Aorta (tissue), 5 donors: Measurements from ENCODE around the gene CYP11A1. TPM values are rescaled to one million over a fixed set of nuclear protein-coding genes. Genes with fewer than 3 reads are reported as not detected.

Experiments
- ATAC-seq: fragments of 200-7000 bp; cut with Tn5 transposase; one replicate; pipeline ENCODE4 v1.9.1; 2022; ENCODE audit warnings: moderate library complexity; ENCODE audit not compliant: low FRiP score
- DNase-seq, 2 donors: peaks; one replicate each; pipeline ENCODE4 v3.0.0-alpha.2; 2020
- H3K27ac ChIP-seq, 2 donors: one replicate each; pipeline ENCODE4 v1.5.1; 2013; ENCODE audit warnings: low read length in 2 of 2, mild to moderate bottlenecking in 2 of 2, moderate library complexity in 2 of 2, control low read depth in 1 of 2, inconsistent platforms in 1 of 2, low read depth in 1 of 2
- H3K27me3 ChIP-seq, 2 donors: one replicate each; pipeline ENCODE4 v1.6.1; 2013; ENCODE audit warnings: control low read depth in 1 of 2, low read length in 1 of 2, mild to moderate bottlenecking in 1 of 2, moderate library complexity in 1 of 2; ENCODE audit not compliant: insufficient read depth in 2 of 2, control insufficient read depth in 1 of 2
- H3K36me3 ChIP-seq, 2 donors: one replicate each; pipeline ENCODE4 v1.6.1; 2013; ENCODE audit warnings: control low read depth in 1 of 2, low read length in 1 of 2, mild to moderate bottlenecking in 1 of 2; ENCODE audit not compliant: insufficient read depth in 2 of 2, control insufficient read depth in 1 of 2
- H3K4me1 ChIP-seq, 2 donors: one replicate each; pipeline ENCODE4 v1.6.1; 2013; ENCODE audit warnings: low read length in 2 of 2, control low read depth in 1 of 2, mild to moderate bottlenecking in 1 of 2, moderate library complexity in 1 of 2; ENCODE audit not compliant: insufficient read depth in 2 of 2, control insufficient read depth in 1 of 2
- H3K4me3 ChIP-seq, 2 donors: one replicate each; pipeline ENCODE4 v1.5.1; 2013; ENCODE audit warnings: low read length in 2 of 2, control low read depth in 1 of 2, mild to moderate bottlenecking in 1 of 2
- H3K9me3 ChIP-seq: one replicate; pipeline ENCODE4 v1.6.1; 2013; ENCODE audit warnings: mild to moderate bottlenecking, low read length; ENCODE audit not compliant: control insufficient read depth
- whole genome bisulfite sequencing, 2 donors: extraction: QIAGEN DNeasy Blood & Tissue Kit; methylation state at CpG; one replicate each; pipeline ENCODE4 v1.1.7; 2013; 5-methylcytosine and 5-hydroxymethylcytosine counted together
- intact Hi-C, 2 donors: fragments of 100-400 bp; cut with DNase I; formaldehyde crosslinking; loops; one replicate each; pipeline versions ENCODE4 v1.14.2 to v1.15.0; 2022
- polyA plus RNA-seq, 2 donors: library from polyadenylated mRNA; stranded (reverse); fragments of 200-250 nt; gene quantifications; one replicate each; pipeline ENCODE4 v1.2.3, GENCODE V29; 2013
- total RNA-seq, 2 donors: library from RNA; stranded (reverse); fragmentation: NEBNext Ultra II Directional; extraction: Animal tissue kit (Norgen Biotek cat#: 25700); gene quantifications; one replicate each; pipeline ENCODE4 v1.2.1, GENCODE V29; 2021
- donor health status: healthy with polysubstance abuse.
- donor health status: Bipolar disorder and iron deficiency.
- donor health status: DM: no; HTN: no; CAD: no.
- donor health status: DM: no; HTN: no; CAD: no.
- donor health status: DM: yes; HTN: yes; CAD: no.

Gene CYP11A1
- total and polyA plus RNA-seq, 4 donors: 0.10 to 1.5 (median 1.3) TPM; not detected in 1

DNA sequence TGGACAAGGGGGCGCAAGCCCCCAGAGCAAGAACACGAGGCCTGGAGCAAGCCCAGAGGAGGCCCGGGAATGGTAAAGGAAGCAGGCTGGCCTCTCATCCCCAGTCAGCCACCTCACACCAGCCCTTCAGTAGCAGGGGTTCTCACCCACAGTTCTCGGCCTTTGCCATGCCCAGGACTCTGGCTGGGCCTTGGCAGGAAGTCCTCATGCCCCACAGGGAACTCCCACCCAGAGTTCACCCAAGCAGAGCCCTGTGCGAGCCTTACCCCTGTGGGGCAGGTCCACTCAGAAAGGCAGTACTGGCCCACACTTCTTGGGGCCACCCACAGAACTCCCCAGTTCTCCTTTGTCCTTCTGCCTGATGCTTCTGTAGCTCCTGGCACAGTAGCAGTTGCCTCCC lies 30.3 kb downstream of the CYP11A1 start:
- 88 to 91% methylated on average over 5 of the region's 5 CpGs for WGBS, 2 donors
- H3K4me1 ChIP-seq: no peaks in the 10 kb centered on the region
- H3K27me3 ChIP-seq: no peaks in the 10 kb centered on the region
- no peak overlapping the region for H3K27ac ChIP-seq
- no peaks in the 10 kb centered on the region for H3K9me3 ChIP-seq
- intact Hi-C loops: no loop called here
- DNase-seq (peak in 1 of 2 donors; percentile 31), ATAC-seq (no peak)
- no peaks in the 10 kb centered on the region for H3K36me3 ChIP-seq
- H3K4me3 ChIP-seq: no peak overlapping the region

DNA sequence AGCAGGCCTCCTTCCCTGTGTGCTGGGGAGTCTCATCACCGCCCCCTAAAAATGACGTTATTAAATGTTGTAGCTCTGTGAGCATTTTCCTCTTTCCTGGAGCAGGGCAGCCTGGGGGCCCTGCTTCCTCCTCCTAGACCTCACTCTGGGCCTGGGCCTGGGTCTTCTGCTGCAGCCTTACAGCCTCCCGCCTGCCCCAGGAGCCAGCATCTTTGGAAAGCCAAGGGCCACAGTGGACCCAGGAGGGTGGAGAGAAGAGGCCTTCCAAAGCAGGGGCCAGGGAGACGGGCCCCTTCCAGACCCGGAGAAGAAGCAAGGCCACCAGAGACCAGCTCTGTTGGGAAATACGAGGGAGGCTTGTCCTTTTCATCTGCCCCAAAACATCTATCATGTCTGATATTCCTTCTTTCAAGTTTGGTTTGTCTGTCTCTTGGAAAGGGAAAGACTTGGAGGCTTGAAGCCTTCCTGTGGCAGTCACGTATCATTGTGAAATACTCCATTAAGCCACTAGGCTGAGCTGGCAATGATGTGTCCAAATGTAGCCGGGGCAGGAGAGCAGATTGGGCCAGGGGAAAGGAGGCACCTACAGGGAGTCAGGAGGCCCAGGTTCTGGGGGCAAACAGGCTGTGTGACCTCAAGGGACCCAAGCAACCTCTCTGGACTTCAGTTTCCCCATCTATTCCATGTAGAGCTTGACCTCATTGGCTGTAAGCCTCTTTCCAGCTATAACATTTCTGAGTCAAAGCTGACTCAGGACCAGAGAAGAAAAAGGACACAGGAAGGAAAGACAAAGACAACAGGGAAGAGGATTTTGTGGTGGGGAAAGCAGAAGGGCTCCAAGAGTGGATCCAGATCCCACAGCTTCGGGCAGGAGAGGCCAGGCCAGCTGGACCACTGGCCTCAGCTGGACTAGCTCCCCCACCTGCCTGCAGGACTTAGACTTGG lies 31.1 kb downstream of the CYP11A1 start:
- Histone ChIP-seq H3K27ac (no peak overlapping the region), H3K27me3 (no peaks in the 10 kb centered on the region), H3K4me3 (no peak overlapping the region), H3K9me3 (no peaks in the 10 kb centered on the region), H3K4me1 (no peaks in the 10 kb centered on the region), H3K36me3 (no peaks in the 10 kb centered on the region)
- intact Hi-C loops: no loop called here
- WGBS, 2 donors: 83 to 90% methylated on average over 9 of the region's 9 CpGs
- no peak for ATAC-seq
- peak in 1 of 2 donors; percentile 27 for DNase-seq

DNA sequence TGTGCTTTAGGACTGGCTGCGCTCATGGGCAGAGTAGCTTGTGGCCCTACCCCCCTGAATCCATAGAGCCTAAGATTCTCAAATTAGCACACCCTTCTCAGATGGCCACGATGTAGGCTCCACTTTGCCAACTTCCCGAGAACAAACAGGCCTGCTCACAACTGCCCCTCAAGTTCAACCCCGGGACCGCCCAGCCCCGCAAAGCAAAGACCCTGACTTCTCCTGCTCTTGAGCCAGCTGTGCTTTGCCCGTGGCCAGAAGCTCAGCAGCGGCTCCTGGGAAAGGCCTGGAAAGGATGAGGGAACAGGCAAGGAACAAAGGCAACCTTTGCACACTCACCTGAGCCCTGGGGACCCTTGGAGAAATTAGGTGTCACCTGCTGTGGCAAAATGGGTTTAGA lies 32.0 kb downstream of the CYP11A1 start:
- intact Hi-C loops: no loop called here
- no peaks in the 10 kb centered on the region for H3K27me3 ChIP-seq
- ATAC-seq: no peak
- no peaks in the 10 kb centered on the region for H3K9me3 ChIP-seq
- H3K4me3 ChIP-seq: no peak overlapping the region
- H3K27ac ChIP-seq: no peak overlapping the region
- H3K4me1 ChIP-seq: no peaks in the 10 kb centered on the region
- DNase-seq: peak in 1 of 2 donors; percentile 16
- 88% methylated on average over 8 of the region's 8 CpGs for WGBS, 2 donors
- H3K36me3 ChIP-seq: no peaks in the 10 kb centered on the region

DNA sequence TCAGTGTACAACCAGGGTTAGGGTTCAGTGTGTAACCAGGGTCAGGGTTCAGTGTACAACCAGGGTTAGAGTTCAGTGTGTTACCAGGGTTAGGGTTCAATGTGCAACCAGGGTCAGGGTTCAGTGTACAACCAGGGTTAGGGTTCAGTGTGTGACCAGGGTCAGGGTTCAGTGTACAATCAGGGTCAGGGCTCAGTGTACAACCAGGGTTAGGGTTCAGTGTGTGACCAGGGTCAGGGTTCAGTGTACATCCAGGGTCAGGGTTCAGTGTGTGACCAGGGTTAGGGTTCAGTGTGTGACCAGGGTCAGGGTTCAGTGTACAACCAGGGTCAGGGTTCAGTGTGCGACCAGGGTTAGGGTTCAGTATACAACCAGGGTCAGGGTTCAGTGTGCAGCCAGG lies 33.3 kb downstream of the CYP11A1 start:
- Histone ChIP-seq H3K36me3 (no peaks in the 10 kb centered on the region), H3K27me3 (no peaks in the 10 kb centered on the region), H3K27ac (no peak overlapping the region), H3K4me3 (no peak overlapping the region), H3K4me1 (no peaks in the 10 kb centered on the region), H3K9me3 (no peaks in the 10 kb centered on the region)
- DNase-seq (no peak), ATAC-seq (no peak)
- intact Hi-C loops: no loop called here
- 92 to 96% methylated on average over 1 of the region's 1 CpG for WGBS, 2 donors

DNA sequence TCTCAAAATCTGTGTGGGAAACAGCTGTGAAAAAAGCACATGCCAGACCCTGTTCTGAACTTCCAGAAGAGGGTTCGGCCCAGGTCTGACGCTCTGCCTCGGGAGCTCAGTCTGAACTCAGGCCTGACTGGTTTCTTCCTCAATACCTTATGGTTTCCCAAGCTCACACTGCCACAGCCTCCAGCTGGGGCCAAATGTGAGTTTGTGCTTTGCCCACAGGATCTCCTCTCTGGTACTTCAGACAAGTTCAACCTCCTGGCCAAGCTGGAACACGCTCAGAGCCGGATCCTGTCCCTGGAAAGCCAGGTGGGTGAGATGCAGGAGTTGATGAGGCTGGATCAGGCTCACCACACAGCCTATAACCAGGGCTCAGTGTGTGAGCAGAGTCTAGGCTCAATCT lies 33.8 kb downstream of the CYP11A1 start:
- Histone ChIP-seq H3K9me3 (no peaks in the 10 kb centered on the region), H3K4me3 (no peak overlapping the region), H3K4me1 (no peaks in the 10 kb centered on the region), H3K27me3 (no peaks in the 10 kb centered on the region), H3K27ac (no peak overlapping the region), H3K36me3 (no peaks in the 10 kb centered on the region)
- no peak for ATAC-seq
- WGBS, 2 donors: 81 to 82% methylated on average over 5 of the region's 5 CpGs
- DNase-seq: peak; percentile 27 to 69
- intact Hi-C loops: no loop called here

DNA sequence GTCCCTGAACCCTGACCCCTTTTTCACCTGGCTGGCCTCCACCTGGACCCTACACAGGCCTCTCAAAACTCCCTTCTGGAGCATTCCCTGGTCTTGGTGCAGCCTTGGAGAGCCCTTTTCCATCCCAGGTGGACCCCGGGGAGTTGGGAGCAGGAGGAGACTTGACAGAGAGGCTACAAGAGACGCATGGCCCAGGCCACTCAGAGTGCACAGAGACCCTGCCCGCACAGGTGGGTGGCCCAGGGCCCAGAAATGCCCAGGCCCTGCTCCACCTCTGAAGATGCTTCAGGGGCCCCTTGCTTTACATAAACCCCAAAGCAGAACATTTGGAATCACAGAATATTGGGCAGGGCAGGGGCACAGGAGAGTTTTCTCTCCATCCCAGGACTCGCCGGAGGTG lies 34.4 kb downstream of the CYP11A1 start:
- DNase-seq (peak; percentile 26 to 55), ATAC-seq (no peak)

DNA sequence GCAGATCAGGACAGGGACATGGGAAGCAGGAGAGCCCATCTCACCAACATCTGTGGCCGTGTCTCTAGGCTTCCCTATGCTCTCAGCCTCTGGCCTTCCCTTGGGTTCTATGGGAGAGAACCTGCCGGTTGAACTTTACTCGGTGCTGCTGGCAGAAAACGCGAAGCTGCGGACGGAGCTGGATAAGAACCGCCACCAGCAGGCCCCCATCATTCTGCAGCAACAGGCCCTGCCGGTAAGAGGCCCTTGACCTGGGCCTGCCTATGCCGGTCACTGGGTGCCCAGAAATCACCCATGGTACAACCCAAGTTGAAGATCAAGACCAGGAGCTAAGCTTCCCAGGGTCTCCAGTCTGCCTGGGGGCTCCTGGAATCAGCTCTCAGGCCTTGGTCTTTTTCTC lies 34.8 kb downstream of the CYP11A1 start:
- DNase-seq (peak; percentile 9 to 56), ATAC-seq (no peak)
- Histone ChIP-seq H3K4me3 (no peak overlapping the region), H3K4me1 (no peaks in the 10 kb centered on the region), H3K27me3 (no peaks in the 10 kb centered on the region), H3K36me3 (no peaks in the 10 kb centered on the region), H3K27ac (no peak overlapping the region), H3K9me3 (no peaks in the 10 kb centered on the region)
- 91 to 94% methylated on average over 10 of the region's 10 CpGs for WGBS, 2 donors
- intact Hi-C loops: no loop called here

More for the DNA sequence above, 34.4 kb downstream of the CYP11A1 start:
- H3K27me3 ChIP-seq: no peaks in the 10 kb centered on the region
- H3K4me1 ChIP-seq: no peaks in the 10 kb centered on the region
- H3K4me3 ChIP-seq: no peak overlapping the region
- WGBS, 2 donors: 93 to 96% methylated on average over 5 of the region's 5 CpGs
- intact Hi-C loops: no loop called here
- H3K27ac ChIP-seq: no peak overlapping the region
- no peaks in the 10 kb centered on the region for H3K36me3 ChIP-seq
- no peaks in the 10 kb centered on the region for H3K9me3 ChIP-seq

DNA sequence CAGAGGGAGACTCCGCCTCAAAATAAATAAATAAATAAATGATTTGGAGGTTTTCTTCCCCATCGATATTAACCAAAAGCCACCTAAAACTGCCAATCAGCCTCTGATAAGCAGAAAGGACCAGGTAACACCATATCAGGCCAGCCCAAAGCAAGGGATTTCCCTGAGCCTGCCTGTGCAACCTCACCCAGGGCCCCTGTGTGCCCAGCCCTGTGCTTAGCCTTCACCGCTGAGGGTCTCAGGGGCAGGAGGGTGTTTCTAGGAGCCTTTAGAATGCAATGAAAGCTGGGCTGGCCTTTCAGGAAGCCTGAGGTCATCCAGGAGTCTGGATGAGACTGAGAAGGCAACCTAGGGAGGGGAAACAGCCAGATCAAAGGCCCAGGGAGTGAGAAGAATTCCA lies 35.4 kb downstream of the CYP11A1 start:
- Histone ChIP-seq H3K4me3 (no peak overlapping the region), H3K27me3 (no peaks in the 10 kb centered on the region), H3K27ac (no peak overlapping the region), H3K36me3 (no peaks in the 10 kb centered on the region), H3K9me3 (no peaks in the 10 kb centered on the region), H3K4me1 (no peaks in the 10 kb centered on the region)
- 89 to 96% methylated on average over 3 of the region's 3 CpGs for WGBS, 2 donors
- ATAC-seq (no peak), DNase-seq (peak; percentile 11 to 17)
- intact Hi-C loops: no loop called here

DNA sequence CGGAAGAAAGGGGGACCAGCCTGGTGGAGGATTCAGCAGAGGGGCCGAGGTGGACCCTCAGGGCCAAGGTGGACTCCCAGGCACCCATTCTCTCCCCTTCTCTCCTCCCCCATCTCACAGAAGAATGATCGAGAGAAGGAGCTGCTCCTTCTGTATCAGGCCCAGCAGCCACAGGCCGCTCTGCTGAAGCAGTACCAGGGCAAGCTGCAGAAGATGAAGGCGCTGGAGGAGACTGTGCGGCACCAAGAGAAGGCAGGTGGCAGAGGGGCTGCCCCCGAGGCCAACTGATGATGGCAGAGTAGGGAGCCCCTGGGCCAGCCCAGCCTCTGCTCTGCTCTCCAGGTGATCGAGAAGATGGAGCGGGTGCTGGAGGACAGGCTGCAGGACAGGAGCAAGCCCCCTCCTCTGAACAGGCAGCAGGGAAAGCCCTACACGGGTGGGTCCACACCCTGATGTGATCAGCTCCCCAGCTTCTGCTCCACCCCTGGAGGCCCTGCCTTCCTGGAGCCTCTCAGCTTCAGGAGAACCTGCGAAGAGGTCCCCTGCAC lies 36.5 kb downstream of the CYP11A1 start:
- Histone ChIP-seq H3K36me3 (no peaks in the 10 kb centered on the region), H3K27me3 (no peaks in the 10 kb centered on the region), H3K4me1 (no peaks in the 10 kb centered on the region), H3K4me3 (no peak overlapping the region), H3K9me3 (no peaks in the 10 kb centered on the region), H3K27ac (no peak overlapping the region)
- ATAC-seq: no peak
- DNase-seq: no peak
- WGBS, 2 donors: 82 to 85% methylated on average over 11 of the region's 11 CpGs
- intact Hi-C loops: no loop called here
